Neural crest cell (in vitro differentiated cells): ENCODE measurements around the gene SNX5. TPM values are rescaled to one million over a fixed set of nuclear protein-coding genes. Genes with fewer than 3 reads are reported as not detected.
"Not testable (repeated sequence)": the region's sequence is repeated elsewhere in the genome, so short reads cannot be mapped to it uniquely, and the experiment has no call there.

Experiments used
- DNase-seq: peaks from one replicate; pipeline ENCODE4 v3.0.0; 2021; ENCODE audit warnings: low read depth, mixed read lengths, low spot score
- H3K27ac Mint-ChIP-seq: one replicate; pipeline ENCODE4 v1.8.0; 2021; ENCODE audit warnings: mild to moderate bottlenecking, mixed read lengths; ENCODE audit not compliant: unreplicated experiment
- H3K27me3 Mint-ChIP-seq: 2 replicates; pipeline ENCODE4 v1.8.0; 2021; ENCODE audit warnings: low read depth, mild to moderate bottlenecking, mixed read lengths
- H3K36me3 Mint-ChIP-seq: 2 replicates; pipeline ENCODE4 v1.8.0; 2021; ENCODE audit warnings: low read depth, mild to moderate bottlenecking, mixed read lengths
- H3K4me1 Mint-ChIP-seq: 2 replicates; pipeline ENCODE4 v1.8.0; 2021; ENCODE audit warnings: mixed read lengths
- H3K4me3 Mint-ChIP-seq: one replicate; pipeline ENCODE4 v1.8.0; 2021; ENCODE audit warnings: mild to moderate bottlenecking, mixed read lengths
- H3K9me3 Mint-ChIP-seq: 2 replicates; pipeline ENCODE4 v1.8.0; 2021; ENCODE audit warnings: mixed read lengths
- CTCF ChIP-seq: fragments of 200-600 bp; sonication (generic); conservative IDR thresholded peaks from 2 replicates; pipeline ENCODE4 v1.5.0; 2021; ENCODE audit warnings: antibody characterized with exemption, mild to moderate bottlenecking
- total RNA-seq: library from RNA; stranded (reverse); gene quantifications from 2 replicates; pipeline ENCODE4 v1.2.1, GENCODE V29; 2021

The SNX5 gene
- total RNA-seq, 1 donor from 2014 or later, result 116 TPM

- H3K9me3 Mint-ChIP-seq, result no peaks in the 10 kb centered on the region
- no peaks in the 10 kb centered on the region for H3K27me3 Mint-ChIP-seq
- no peak overlapping the region for H3K27ac Mint-ChIP-seq
- peaks cover 77% of the 10 kb centered on the region for H3K4me1 Mint-ChIP-seq
- peaks cover 9% of the 10 kb centered on the region for H3K36me3 Mint-ChIP-seq
- H3K4me3 Mint-ChIP-seq, result peak overlapping the region; percentile 68
- DNase-seq, result no peak
- TF ChIP-seq CTCF, result no peak
These were observed 7.0 kb downstream of the SNX5 start for GRCh38 chr20:17961587-17961940.

GRCh38 chr20:17960927-17961586, 7.5 kb downstream of the SNX5 start:
- Mint-ChIP-seq H3K4me3 (peak overlapping the region; percentile 68), H3K9me3 (no peaks in the 10 kb centered on the region), H3K27me3 (no peaks in the 10 kb centered on the region), H3K4me1 (peaks cover 74% of the 10 kb centered on the region), H3K36me3 (peaks cover 8% of the 10 kb centered on the region), H3K27ac (no peak overlapping the region)
- no peak for TF ChIP-seq CTCF
- DNase-seq, result no peak

- DNase-seq, H3K36me3 Mint-ChIP-seq, H3K27ac Mint-ChIP-seq, H3K27me3 Mint-ChIP-seq, H3K9me3 Mint-ChIP-seq: not testable (repeated sequence)
- Mint-ChIP-seq H3K4me3 (peak overlapping the region; percentile 31), H3K4me1 (peaks cover 68% of the 10 kb centered on the region)
These were observed 8.2 kb downstream of the SNX5 start for GRCh38 chr20:17960400-17960885.

GRCh38 chr20:17959257-17959627, 9.4 kb downstream of the SNX5 start:
- peak overlapping the region; percentile 25 for H3K4me3 Mint-ChIP-seq
- no peak overlapping the region for H3K27ac Mint-ChIP-seq
- peaks cover 57% of the 10 kb centered on the region for H3K4me1 Mint-ChIP-seq
- no peak for TF ChIP-seq CTCF
- H3K27me3 Mint-ChIP-seq, result no peaks in the 10 kb centered on the region
- DNase-seq, result no peak
- no peaks in the 10 kb centered on the region for H3K9me3 Mint-ChIP-seq
- H3K36me3 Mint-ChIP-seq, result peaks cover 9% of the 10 kb centered on the region

GRCh38 chr20:17958373-17959256, 10.0 kb downstream of the SNX5 start:
- no peak for TF ChIP-seq CTCF
- Mint-ChIP-seq H3K4me3 (no peak overlapping the region), H3K27me3 (no peaks in the 10 kb centered on the region), H3K27ac (no peak overlapping the region), H3K9me3 (no peaks in the 10 kb centered on the region), H3K36me3 (peaks cover 13% of the 10 kb centered on the region), H3K4me1 (peaks cover 50% of the 10 kb centered on the region)
- DNase-seq, result no peak
